Measurements from ENCODE around the gene VSIG10L2. TPM values are rescaled to one million over a fixed set of nuclear protein-coding genes. Genes with fewer than 3 reads are reported as not detected.

The VSIG10L2 gene
- total RNA-seq, 1 donor from 2014 or later: not detected

GRCh38 chr11:125975634-125976033 is 29.8 kb downstream of the VSIG10L2 start:
- Mint-ChIP-seq H3K9me3 (no peaks in the 10 kb centered on the region), H3K36me3 (peaks cover 14% of the 10 kb centered on the region), H3K27me3 (no peaks in the 10 kb centered on the region), H3K4me1 (ENCODE audit: unreplicated experiment) (peaks cover 11% of the 10 kb centered on the region), H3K27ac (no peak overlapping the region), H3K4me3 (no peak overlapping the region)
- TF ChIP-seq CTCF (conservative IDR thresholded peaks at IDR 0.05): no peak
- DNase-seq (ENCODE audit: extremely low spot score, unreplicated experiment): no peak

- Mint-ChIP-seq H3K27ac (no peak overlapping the region), H3K36me3 (peaks cover 15% of the 10 kb centered on the region), H3K4me3 (no peak overlapping the region), H3K4me1 (ENCODE audit: unreplicated experiment) (peaks cover 11% of the 10 kb centered on the region), H3K9me3 (no peaks in the 10 kb centered on the region), H3K27me3 (no peaks in the 10 kb centered on the region)
- no peak for DNase-seq (ENCODE audit: extremely low spot score, unreplicated experiment)
- no peak for TF ChIP-seq CTCF (conservative IDR thresholded peaks at IDR 0.05)
Measured at GRCh38 chr11:125976156-125976555, 30.3 kb downstream of the VSIG10L2 start.

GRCh38 chr11:125977333-125977732 is 31.5 kb downstream of the VSIG10L2 start:
- no peak overlapping the region for H3K27ac Mint-ChIP-seq
- DNase-seq (ENCODE audit: extremely low spot score, unreplicated experiment): no peak
- no peaks in the 10 kb centered on the region for H3K27me3 Mint-ChIP-seq
- no peak overlapping the region for H3K4me3 Mint-ChIP-seq
- TF ChIP-seq CTCF (conservative IDR thresholded peaks at IDR 0.05): no peak
- no peaks in the 10 kb centered on the region for H3K9me3 Mint-ChIP-seq
- H3K36me3 Mint-ChIP-seq: peaks cover 16% of the 10 kb centered on the region
- peaks cover 11% of the 10 kb centered on the region for H3K4me1 Mint-ChIP-seq (ENCODE audit: unreplicated experiment)

- H3K4me1 Mint-ChIP-seq (ENCODE audit: unreplicated experiment): peaks cover 11% of the 10 kb centered on the region
- H3K9me3 Mint-ChIP-seq: no peaks in the 10 kb centered on the region
- no peak overlapping the region for H3K27ac Mint-ChIP-seq
- H3K27me3 Mint-ChIP-seq: no peaks in the 10 kb centered on the region
- no peak for DNase-seq (ENCODE audit: extremely low spot score, unreplicated experiment)
- H3K36me3 Mint-ChIP-seq: peaks cover 23% of the 10 kb centered on the region
- no peak overlapping the region for H3K4me3 Mint-ChIP-seq
- TF ChIP-seq CTCF (conservative IDR thresholded peaks at IDR 0.05): no peak
Measured at GRCh38 chr11:125978181-125978716, 32.4 kb downstream of the VSIG10L2 start.

DNA sequence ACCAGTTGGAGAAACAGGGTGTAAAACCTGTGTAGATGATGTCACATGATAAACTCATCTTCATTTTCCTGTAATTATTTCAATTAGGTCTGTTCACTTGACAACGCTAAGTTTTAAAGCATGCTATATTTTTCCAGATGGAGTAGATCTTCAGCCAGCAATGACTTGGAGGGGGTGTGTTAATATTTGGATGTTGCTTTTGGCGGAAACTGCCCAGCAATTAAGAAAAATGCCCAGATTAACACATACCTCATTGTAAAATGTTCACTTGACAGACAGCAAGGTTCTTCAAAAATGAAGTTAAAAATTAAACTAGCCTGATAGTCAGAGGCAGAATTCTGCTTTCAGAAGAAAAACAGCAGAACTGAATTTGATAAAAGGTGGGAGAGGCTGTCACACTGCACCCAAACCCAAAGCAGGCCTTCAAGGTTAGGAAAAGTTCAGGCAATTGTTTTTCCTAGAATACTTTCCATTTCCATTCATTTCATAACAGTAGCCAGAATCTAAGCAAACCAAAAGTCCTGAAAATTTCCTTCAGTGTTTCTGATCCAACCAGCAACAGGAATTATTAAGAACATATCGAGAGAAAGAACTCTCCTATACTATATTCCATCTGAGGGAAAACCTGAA is 33.0 kb downstream of the VSIG10L2 start:
- no peak overlapping the region for H3K27ac Mint-ChIP-seq
- TF ChIP-seq CTCF (conservative IDR thresholded peaks at IDR 0.05): no peak
- H3K27me3 Mint-ChIP-seq: no peaks in the 10 kb centered on the region
- no peak overlapping the region for H3K4me3 Mint-ChIP-seq
- peaks cover 11% of the 10 kb centered on the region for H3K4me1 Mint-ChIP-seq (ENCODE audit: unreplicated experiment)
- no peaks in the 10 kb centered on the region for H3K9me3 Mint-ChIP-seq
- H3K36me3 Mint-ChIP-seq: peaks cover 29% of the 10 kb centered on the region
- DNase-seq (ENCODE audit: extremely low spot score, unreplicated experiment): no peak

All from type B pancreatic cell (in vitro differentiated cells).